WTC11 (cell line): ENCODE data around the gene ZNF333.

Experiments used
- CTCF ChIP-seq: fragments of 200-600 bp; IDR thresholded peaks from 2 replicates; pipeline ENCODE4 v1.8.0; 2022; ENCODE audit warnings: antibody characterized with exemption
- IRF1 ChIP-seq: sonication (generic); formaldehyde crosslinking; IDR thresholded peaks from 2 replicates; pipeline ENCODE4 v1.8.0; 2023; ENCODE audit warnings: missing genetic modification reagents
- NR2C2 ChIP-seq: sonication (generic); formaldehyde crosslinking; IDR thresholded peaks from 2 replicates; pipeline ENCODE4 v1.8.0; 2022; ENCODE audit warnings: mild to moderate bottlenecking, missing genetic modification reagents
- TCF7 ChIP-seq: sonication (generic); formaldehyde crosslinking; IDR thresholded peaks from 2 replicates; pipeline ENCODE4 v1.8.0; 2022; ENCODE audit warnings: mild to moderate bottlenecking, low read depth, missing genetic modification reagents, moderate library complexity

GRCh38 chr19:14722127-14722526 lies 32.3 kb downstream of the ZNF333 start:
- TF ChIP-seq CTCF (no peak), TCF7 (CRISPR knock-in tag) (no peak), NR2C2 (CRISPR knock-in tag) (no peak), IRF1 (CRISPR knock-in tag) (no peak)
